Heart right ventricle (tissue), 16 donors: Measurements from ENCODE around the gene SPON2. TPM values are rescaled to one million over a fixed set of nuclear protein-coding genes. Genes with fewer than 3 reads are reported as not detected.
A peak's percentile ranks its signal among the peaks of the same experiment; 100 is the strongest.

Source experiments
- ATAC-seq, 8 donors: fragments of 200-7000 bp; cut with Tn5 transposase; one replicate each; pipeline ENCODE4 v1.9.1; 2020; ENCODE audit warnings: mild to moderate bottlenecking in 8 of 8, moderate library complexity in 8 of 8, moderate number of reproducible peaks in 1 of 8
- DNase-seq, 2 donors: peaks; one replicate each; pipeline ENCODE4 v3.0.0-alpha.2; 2020
- H3K27ac ChIP-seq, 10 donors: fragments of 200-600 bp; sonication (generic) in 2 of 10; one replicate each; pipeline versions ENCODE4 v1.5.0 to v1.8.0; 2020 to 2022; ENCODE audit warnings: mild to moderate bottlenecking in 3 of 10
- H3K27me3 ChIP-seq, 7 donors: fragments of 200-600 bp; one replicate each; pipeline ENCODE4 v1.8.0; 2021 to 2022; ENCODE audit warnings: mild to moderate bottlenecking in 2 of 7
- H3K36me3 ChIP-seq, 9 donors: fragments of 200-600 bp; sonication (generic) in 1 of 9; one replicate each; pipeline versions ENCODE4 v1.5.0 to v1.8.0; 2020 to 2022; ENCODE audit warnings: mild to moderate bottlenecking in 2 of 9
- H3K4me1 ChIP-seq, 9 donors: fragments of 200-600 bp; sonication (generic) in 1 of 9; one replicate each; pipeline versions ENCODE4 v1.5.0 to v1.8.0; 2020 to 2022; ENCODE audit warnings: mild to moderate bottlenecking in 4 of 9
- H3K4me3 ChIP-seq, 10 donors: fragments of 200-600 bp; sonication (generic) in 2 of 10; one replicate each; pipeline versions ENCODE4 v1.5.0 to v1.8.0; 2020 to 2022; ENCODE audit warnings: mild to moderate bottlenecking in 7 of 10, moderate library complexity in 2 of 10
- H3K9me3 ChIP-seq, 11 donors: fragments of 200-600 bp in 10 of 11; sonication (generic) in 2 of 11; one replicate each; pipeline versions ENCODE4 v1.5.0 to v1.8.0; 2013 to 2022; ENCODE audit warnings: mild to moderate bottlenecking in 2 of 11, control low read depth in 1 of 11, moderate library complexity in 1 of 11
- CTCF ChIP-seq, 9 donors: fragments of 200-600 bp; sonication (generic) in 2 of 9; IDR thresholded peaks; one replicate each; pipeline versions ENCODE4 v1.5.0 to v1.8.0; 2021 to 2022; ENCODE audit warnings: antibody characterized with exemption in 9 of 9, mild to moderate bottlenecking in 5 of 9, moderate library complexity in 1 of 9
- WGBS, 2 donors: extraction: QIAGEN DNeasy Blood & Tissue Kit; methylation state at CpG; one replicate each; pipeline ENCODE4 v1.1.7; 2013; ENCODE audit warnings: inconsistent platforms in 1 of 2; 5-methylcytosine and 5-hydroxymethylcytosine counted together
- intact Hi-C, 10 donors: fragments of 100-400 bp; cut with DNase I; formaldehyde crosslinking; loops; one replicate each; pipeline versions ENCODE4 v1.11.1 to v1.14.2; 2022
- polyA plus RNA-seq, 2 donors: library from polyadenylated mRNA; stranded (reverse); fragments of 200-250 nt; gene quantifications; one replicate each; pipeline ENCODE4 v1.2.3, GENCODE V29; 2013
- total RNA-seq, 10 donors: library from RNA; stranded (reverse); fragmentation: NEBNext Ultra II Directional in 3 of 10; extraction: Animal tissue kit (Norgen Biotek cat#: 25700) in 3 of 10; gene quantifications; one replicate each; pipeline versions ENCODE4 v1.2.1 to v1.2.4, GENCODE V29; 2021 to 2023
- donor health status: Arrhythmogenic right ventricular cardiomyopathy.
- donor health status: ischemic (EF 13 %, LVEDD 7.1; RV severe dilation, severe dysfunction).
- donor health status: healthy with polysubstance abuse.
- donor health status: DM: no; HTN: yes; CAD: no.
- donor health status: DM: no; HTN: no; CAD: no.
- donor health status: ischemic (EF 25% LVEDD 6.9; RV normal size, moderate dysfunction).
- donor health status: ischemic (EF 25% LVEDD 5.7; RV mildly dilated, moderate dysfunction).
- donor health status: healthy.
- donor health status: DM: yes; HTN: yes; CAD: no.
- donor health status: Ischemic cardiomyopathy.
- donor health status: ischemic (EF 35%, LVEDD 5.7; RV mildly dilated, moderate dysfunction).
- donor health status: nonischemic (EF 11% LVEDD 7.7; RV severe dilation, severe dysfunction).
- donor health status: DM: yes; HTN: yes; CAD: no.
- donor health status: PGD.
- donor health status: ischemic (EF 29% LVEDD 5.4; RV normal size, mild dysfunction).
- donor health status: nonischemic (EF 23%, LVEDD 6.1; RV moderate dilation, normal function).

Gene SPON2
- total and polyA plus RNA-seq, 12 donors = 5.3 to 40.5 (median 12.1) TPM

- ATAC-seq (no peak), DNase-seq (no peak)
- intact Hi-C loops = no loop called here
- Histone ChIP-seq H3K27ac (peak overlapping the region in 1 of 10 donors; percentile 40), H3K4me1 (peaks cover 0 to 44% (median 13%) of the 10 kb centered on the region in 9 donors), H3K36me3 (peaks cover 4 to 100% (median 34%) of the 10 kb centered on the region in 9 donors), H3K27me3 (no peaks in the 10 kb centered on the region), H3K9me3 (no peaks in the 10 kb centered on the region), H3K4me3 (no peak overlapping the region)
- 85 to 86% methylated on average over 21 of the region's 21 CpGs for WGBS, 2 donors
- TF ChIP-seq CTCF (IDR thresholded peaks at IDR 0.05) = no peak
These were observed 46.5 kb upstream of the SPON2 start for GRCh38 chr4:1218634-1219565.

GRCh38 chr4:1217366-1217765, 45.0 kb upstream of the SPON2 start:
- Histone ChIP-seq H3K4me1 (peaks cover 0 to 44% (median 13%) of the 10 kb centered on the region in 9 donors), H3K4me3 (no peak overlapping the region), H3K36me3 (peaks cover 8 to 100% (median 46%) of the 10 kb centered on the region in 9 donors), H3K9me3 (no peaks in the 10 kb centered on the region), H3K27me3 (no peaks in the 10 kb centered on the region), H3K27ac (peak overlapping the region in 3 of 10 donors; percentile 3 to 68 (median 65))
- WGBS, 2 donors = 90 to 91% methylated on average over 27 of the region's 27 CpGs
- TF ChIP-seq CTCF (IDR thresholded peaks at IDR 0.05) = no peak
- intact Hi-C loops = no loop called here
- ATAC-seq (no peak), DNase-seq (no peak)

- TF ChIP-seq CTCF (IDR thresholded peaks at IDR 0.05) = peak in 3 of 9 donors; percentile 6 to 23 (median 10)
- peak overlapping the region in 5 of 10 donors; percentile 3 to 68 (median 26) for H3K27ac ChIP-seq
- H3K27me3 ChIP-seq = no peaks in the 10 kb centered on the region
- peak; percentile 7 to 45 (median 36) for ATAC-seq
- WGBS, 2 donors = 55 to 64% methylated on average over 21 of the region's 21 CpGs
- peak in 1 of 2 donors; percentile 58 for DNase-seq
- peak overlapping the region in 1 of 10 donors; percentile 8 for H3K4me3 ChIP-seq
- intact Hi-C loops = no loop called here
- peaks cover 0 to 48% (median 16%) of the 10 kb centered on the region in 9 donors for H3K4me1 ChIP-seq
- no peaks in the 10 kb centered on the region for H3K9me3 ChIP-seq
- H3K36me3 ChIP-seq = peaks cover 8 to 100% (median 50%) of the 10 kb centered on the region in 9 donors
These were observed 44.5 kb upstream of the SPON2 start for GRCh38 chr4:1216869-1217294.

GRCh38 chr4:1216076-1216614, 43.8 kb upstream of the SPON2 start:
- Histone ChIP-seq H3K36me3 (peaks cover 8 to 100% (median 45%) of the 10 kb centered on the region in 9 donors), H3K4me1 (peaks cover 0 to 56% (median 24%) of the 10 kb centered on the region in 9 donors), H3K27me3 (no peaks in the 10 kb centered on the region), H3K4me3 (no peak overlapping the region), H3K27ac (peak overlapping the region in 1 of 10 donors; percentile 68), H3K9me3 (no peaks in the 10 kb centered on the region)
- no peak for DNase-seq
- WGBS, 2 donors = 94 to 96% methylated on average over 34 of the region's 34 CpGs
- no peak for TF ChIP-seq CTCF (IDR thresholded peaks at IDR 0.05)
- intact Hi-C loops = no loop called here
- ATAC-seq = peak in 1 of 8 donors; percentile 14
